Measurements from ENCODE around the gene MAP2K3. TPM values are rescaled to one million over a fixed set of nuclear protein-coding genes. Genes with fewer than 3 reads are reported as not detected.

The MAP2K3 gene
- total RNA-seq, 1 donor from 2014 or later: 38.0 TPM

- Mint-ChIP-seq H3K27ac (ENCODE audit: unreplicated experiment) (no peak overlapping the region), H3K27me3 (ENCODE audit: unreplicated experiment) (peaks cover 15% of the 10 kb centered on the region), H3K4me1 (ENCODE audit: low read depth, unreplicated experiment) (peaks cover 20% of the 10 kb centered on the region), H3K9me3 (ENCODE audit: unreplicated experiment) (peaks cover 16% of the 10 kb centered on the region), H3K36me3 (ENCODE audit: unreplicated experiment) (peaks cover 4% of the 10 kb centered on the region), H3K4me3 (ENCODE audit: unreplicated experiment) (no peak overlapping the region)
- DNase-seq: no peak
- TF ChIP-seq CTCF (IDR thresholded peaks at IDR 0.05; ENCODE audit: partially characterized antibody, unreplicated experiment): no peak
These were observed 4.8 kb downstream of the MAP2K3 start for GRCh38 chr17:21289175-21289901.

GRCh38 chr17:21289902-21290571, 5.5 kb downstream of the MAP2K3 start:
- H3K4me1 Mint-ChIP-seq (ENCODE audit: low read depth, unreplicated experiment): peaks cover 27% of the 10 kb centered on the region
- no peak for DNase-seq
- no peak overlapping the region for H3K4me3 Mint-ChIP-seq (ENCODE audit: unreplicated experiment)
- peaks cover 22% of the 10 kb centered on the region for H3K9me3 Mint-ChIP-seq (ENCODE audit: unreplicated experiment)
- H3K27me3 Mint-ChIP-seq (ENCODE audit: unreplicated experiment): peaks cover 20% of the 10 kb centered on the region
- TF ChIP-seq CTCF (IDR thresholded peaks at IDR 0.05; ENCODE audit: partially characterized antibody, unreplicated experiment): no peak
- H3K27ac Mint-ChIP-seq (ENCODE audit: unreplicated experiment): no peak overlapping the region
- H3K36me3 Mint-ChIP-seq (ENCODE audit: unreplicated experiment): peaks cover 4% of the 10 kb centered on the region

GRCh38 chr17:21291357-21291756, 6.8 kb downstream of the MAP2K3 start:
- Mint-ChIP-seq H3K27ac (ENCODE audit: unreplicated experiment) (no peak overlapping the region), H3K4me3 (ENCODE audit: unreplicated experiment) (no peak overlapping the region), H3K27me3 (ENCODE audit: unreplicated experiment) (peaks cover 27% of the 10 kb centered on the region), H3K9me3 (ENCODE audit: unreplicated experiment) (peaks cover 28% of the 10 kb centered on the region), H3K4me1 (ENCODE audit: low read depth, unreplicated experiment) (peaks cover 26% of the 10 kb centered on the region), H3K36me3 (ENCODE audit: unreplicated experiment) (peaks cover 4% of the 10 kb centered on the region)
- TF ChIP-seq CTCF (IDR thresholded peaks at IDR 0.05; ENCODE audit: partially characterized antibody, unreplicated experiment): no peak
- no peak for DNase-seq

- DNase-seq: no peak
- Mint-ChIP-seq H3K27ac (ENCODE audit: unreplicated experiment) (no peak overlapping the region), H3K9me3 (ENCODE audit: unreplicated experiment) (peaks cover 31% of the 10 kb centered on the region), H3K36me3 (ENCODE audit: unreplicated experiment) (peaks cover 4% of the 10 kb centered on the region), H3K4me3 (ENCODE audit: unreplicated experiment) (no peak overlapping the region), H3K4me1 (ENCODE audit: low read depth, unreplicated experiment) (peaks cover 26% of the 10 kb centered on the region), H3K27me3 (ENCODE audit: unreplicated experiment) (peaks cover 30% of the 10 kb centered on the region)
- TF ChIP-seq CTCF (IDR thresholded peaks at IDR 0.05; ENCODE audit: partially characterized antibody, unreplicated experiment): no peak
These were observed 7.4 kb downstream of the MAP2K3 start for GRCh38 chr17:21291862-21292261.

Data from glutamatergic neuron (in vitro differentiated cells).